ENCODE results near the gene DHX35. TPM values are rescaled to one million over a fixed set of nuclear protein-coding genes. Genes with fewer than 3 reads are reported as not detected.

DHX35 gene
- total and polyA plus RNA-seq, 2 experiments from 2014 or later = 4.5 to 10.7 TPM

- no peak overlapping the region for H2AFZ ChIP-seq
- H3K9me3 ChIP-seq (ENCODE audit: low read depth) = no peaks in the 10 kb centered on the region
- in situ Hi-C loops (cut with MboI) = no loop called here
- no peak overlapping the region for H3K9ac ChIP-seq
- no peaks in the 10 kb centered on the region for H3K79me2 ChIP-seq (ENCODE audit: insufficient read depth)
- H3K4me2 ChIP-seq (ENCODE audit: unreplicated experiment) = no peak overlapping the region
- 100% methylated on average over 1 of the region's 1 CpG for WGBS, 2 experiments (ENCODE audit: low coverage in 1 of 2, low lambda C conversion rate in 2 of 2, missing lambda C conversion rate in 2 of 2)
- H3K27me3 ChIP-seq (replicated peaks; ENCODE audit: insufficient read depth) = no peaks in the 10 kb centered on the region
- H3K4me3 ChIP-seq = no peak overlapping the region
- H3K36me3 ChIP-seq (ENCODE audit: low read depth) = no peaks in the 10 kb centered on the region; the same call in none of the 2 replicates
- no peak for DNase-seq
- H3K27ac ChIP-seq = no peak overlapping the region
- no peaks in the 10 kb centered on the region for H4K20me1 ChIP-seq (ENCODE audit: insufficient read depth)
- TF ChIP-seq EZH2phosphoT487 (IDR thresholded peaks at IDR 0.05; ENCODE audit: insufficient read depth, low read depth) = no peak
- no peak for TF ChIP-seq EZH2 (IDR thresholded peaks at IDR 0.05; ENCODE audit: insufficient read depth, poor library complexity, severe bottlenecking)
- no peaks in the 10 kb centered on the region for H3F3A ChIP-seq (ENCODE audit: insufficient read depth)
- H3K4me1 ChIP-seq (ENCODE audit: insufficient read depth) = no peaks in the 10 kb centered on the region
- H3K9me2 ChIP-seq (ENCODE audit: insufficient read depth) = no peaks in the 10 kb centered on the region
These were observed 48.4 kb downstream of the DHX35 start for GRCh38 chr20:39010496-39010895.

GRCh38 chr20:39013662-39014109 is 51.5 kb downstream of the DHX35 start:
- Histone ChIP-seq H3K9me2 (ENCODE audit: insufficient read depth) (no peaks in the 10 kb centered on the region), H3K4me3 (no peak overlapping the region), H3K4me2 (ENCODE audit: unreplicated experiment) (no peak overlapping the region), H3K4me1 (ENCODE audit: insufficient read depth) (no peaks in the 10 kb centered on the region), H3K79me2 (ENCODE audit: insufficient read depth) (no peaks in the 10 kb centered on the region), H3K27ac (no peak overlapping the region), H4K20me1 (ENCODE audit: insufficient read depth) (no peaks in the 10 kb centered on the region), H2AFZ (no peak overlapping the region), H3K9me3 (ENCODE audit: low read depth) (no peaks in the 10 kb centered on the region), H3K9ac (no peak overlapping the region), H3K36me3 (ENCODE audit: low read depth) (no peaks in the 10 kb centered on the region; the same call in 1 of the 2 replicates), H3K27me3 (replicated peaks; ENCODE audit: insufficient read depth) (no peaks in the 10 kb centered on the region), H3F3A (ENCODE audit: insufficient read depth) (no peaks in the 10 kb centered on the region)
- in situ Hi-C loops (cut with MboI) = no loop called here
- 94 to 95% methylated on average over 2 of the region's 2 CpGs for WGBS, 2 experiments (ENCODE audit: low coverage in 1 of 2, low lambda C conversion rate in 2 of 2, missing lambda C conversion rate in 2 of 2)
- TF ChIP-seq EZH2 (IDR thresholded peaks at IDR 0.05; ENCODE audit: insufficient read depth, poor library complexity, severe bottlenecking) (no peak), EZH2phosphoT487 (IDR thresholded peaks at IDR 0.05; ENCODE audit: insufficient read depth, low read depth) (no peak)
- DNase-seq = no peak

- Histone ChIP-seq H3K27ac (no peak overlapping the region), H3K4me2 (ENCODE audit: unreplicated experiment) (no peak overlapping the region), H3K79me2 (ENCODE audit: insufficient read depth) (no peaks in the 10 kb centered on the region), H3K36me3 (ENCODE audit: low read depth) (peaks cover 6% of the 10 kb centered on the region), H3K4me1 (ENCODE audit: insufficient read depth) (no peaks in the 10 kb centered on the region), H3F3A (ENCODE audit: insufficient read depth) (no peaks in the 10 kb centered on the region), H3K9me3 (ENCODE audit: low read depth) (no peaks in the 10 kb centered on the region), H3K9me2 (ENCODE audit: insufficient read depth) (no peaks in the 10 kb centered on the region), H3K27me3 (replicated peaks; ENCODE audit: insufficient read depth) (no peaks in the 10 kb centered on the region), H4K20me1 (ENCODE audit: insufficient read depth) (no peaks in the 10 kb centered on the region), H2AFZ (no peak overlapping the region), H3K4me3 (no peak overlapping the region), H3K9ac (no peak overlapping the region)
- in situ Hi-C loops (cut with MboI) = no loop called here
- DNase-seq = no peak
- TF ChIP-seq EZH2 (IDR thresholded peaks at IDR 0.05; ENCODE audit: insufficient read depth, poor library complexity, severe bottlenecking) (no peak), EZH2phosphoT487 (IDR thresholded peaks at IDR 0.05; ENCODE audit: insufficient read depth, low read depth) (no peak)
- 73 to 84% methylated on average over 3 of the region's 3 CpGs for WGBS, 2 experiments (ENCODE audit: low coverage in 1 of 2, low lambda C conversion rate in 2 of 2, missing lambda C conversion rate in 2 of 2)
These were observed 53.9 kb downstream of the DHX35 start for GRCh38 chr20:39016041-39016440.

GRCh38 chr20:39016506-39016905 is 54.4 kb downstream of the DHX35 start:
- no peak for DNase-seq

GRCh38 chr20:39019027-39019426 is 56.9 kb downstream of the DHX35 start:
- in situ Hi-C loops (cut with MboI) = no loop called here
- H3K27ac ChIP-seq = no peak overlapping the region
- no peaks in the 10 kb centered on the region for H3K4me1 ChIP-seq (ENCODE audit: insufficient read depth)
- no peak overlapping the region for H3K9ac ChIP-seq
- H2AFZ ChIP-seq = no peak overlapping the region
- H3K9me3 ChIP-seq (ENCODE audit: low read depth) = no peaks in the 10 kb centered on the region
- H3K79me2 ChIP-seq (ENCODE audit: insufficient read depth) = no peaks in the 10 kb centered on the region
- no peak for TF ChIP-seq EZH2 (IDR thresholded peaks at IDR 0.05; ENCODE audit: insufficient read depth, poor library complexity, severe bottlenecking)
- no peak for TF ChIP-seq EZH2phosphoT487 (IDR thresholded peaks at IDR 0.05; ENCODE audit: insufficient read depth, low read depth)
- no peak overlapping the region for H3K4me2 ChIP-seq (ENCODE audit: unreplicated experiment)
- no peaks in the 10 kb centered on the region for H3K9me2 ChIP-seq (ENCODE audit: insufficient read depth)
- DNase-seq = no peak
- H3K27me3 ChIP-seq (replicated peaks; ENCODE audit: insufficient read depth) = no peaks in the 10 kb centered on the region
- H3K4me3 ChIP-seq = no peak overlapping the region
- WGBS, 2 experiments (ENCODE audit: low coverage in 1 of 2, low lambda C conversion rate in 2 of 2, missing lambda C conversion rate in 2 of 2) = 95 to 98% methylated on average over 3 of the region's 3 CpGs
- H4K20me1 ChIP-seq (ENCODE audit: insufficient read depth) = no peaks in the 10 kb centered on the region
- peaks cover 28% of the 10 kb centered on the region; the same call in 1 of the 2 replicates for H3K36me3 ChIP-seq (ENCODE audit: low read depth)
- no peaks in the 10 kb centered on the region for H3F3A ChIP-seq (ENCODE audit: insufficient read depth)

More at GRCh38 chr20:39016506-39016905, 54.4 kb downstream of the DHX35 start:
- H3K9me3 ChIP-seq (ENCODE audit: low read depth) = no peaks in the 10 kb centered on the region
- WGBS, 2 experiments (ENCODE audit: low coverage in 1 of 2, low lambda C conversion rate in 2 of 2, missing lambda C conversion rate in 2 of 2) = 91 to 94% methylated on average over 2 of the region's 2 CpGs
- in situ Hi-C loops (cut with MboI) = no loop called here
- H3F3A ChIP-seq (ENCODE audit: insufficient read depth) = no peaks in the 10 kb centered on the region
- peaks cover 8% of the 10 kb centered on the region for H3K36me3 ChIP-seq (ENCODE audit: low read depth)
- TF ChIP-seq EZH2 (IDR thresholded peaks at IDR 0.05; ENCODE audit: insufficient read depth, poor library complexity, severe bottlenecking) (no peak), EZH2phosphoT487 (IDR thresholded peaks at IDR 0.05; ENCODE audit: insufficient read depth, low read depth) (no peak)
- no peaks in the 10 kb centered on the region for H3K9me2 ChIP-seq (ENCODE audit: insufficient read depth)
- H4K20me1 ChIP-seq (ENCODE audit: insufficient read depth) = no peaks in the 10 kb centered on the region
- H3K27ac ChIP-seq = no peak overlapping the region
- no peaks in the 10 kb centered on the region for H3K79me2 ChIP-seq (ENCODE audit: insufficient read depth)
- H3K27me3 ChIP-seq (replicated peaks; ENCODE audit: insufficient read depth) = no peaks in the 10 kb centered on the region
- no peak overlapping the region for H2AFZ ChIP-seq
- no peak overlapping the region for H3K4me2 ChIP-seq (ENCODE audit: unreplicated experiment)
- no peaks in the 10 kb centered on the region for H3K4me1 ChIP-seq (ENCODE audit: insufficient read depth)
- no peak overlapping the region for H3K9ac ChIP-seq
- H3K4me3 ChIP-seq = no peak overlapping the region

Measured in GM23248 (cell line).